Measurements from ENCODE around the gene SLC9A3.

DNA sequence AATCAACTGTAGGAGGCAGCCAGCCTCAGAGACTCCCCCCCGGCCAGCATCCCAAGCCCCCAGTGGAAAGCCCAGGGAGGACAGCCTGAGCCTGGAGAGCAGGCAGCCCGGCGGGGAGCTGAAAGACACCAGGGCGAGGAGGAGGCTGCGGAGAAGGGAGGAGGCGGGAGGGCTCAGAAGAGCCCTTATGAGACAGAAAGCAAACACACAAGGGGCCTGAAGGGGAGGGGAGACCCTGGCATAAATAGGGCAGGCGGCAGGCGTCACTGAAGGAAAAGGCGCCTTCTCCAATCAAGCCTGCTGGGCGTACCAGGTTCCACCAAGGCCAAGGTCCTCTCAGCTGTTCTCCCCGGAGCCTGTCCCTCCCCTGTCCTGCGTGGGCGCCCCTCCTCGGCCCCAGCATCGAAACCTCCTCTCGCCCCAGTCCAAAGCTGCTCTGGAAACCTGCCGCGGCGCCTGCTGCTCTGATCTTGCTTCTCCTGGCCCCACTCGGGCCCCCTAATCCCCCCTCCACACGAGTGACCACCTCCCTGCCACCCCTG lies 1.3 kb downstream of the SLC9A3 start:
- TF ChIP-seq, protein P1, sequence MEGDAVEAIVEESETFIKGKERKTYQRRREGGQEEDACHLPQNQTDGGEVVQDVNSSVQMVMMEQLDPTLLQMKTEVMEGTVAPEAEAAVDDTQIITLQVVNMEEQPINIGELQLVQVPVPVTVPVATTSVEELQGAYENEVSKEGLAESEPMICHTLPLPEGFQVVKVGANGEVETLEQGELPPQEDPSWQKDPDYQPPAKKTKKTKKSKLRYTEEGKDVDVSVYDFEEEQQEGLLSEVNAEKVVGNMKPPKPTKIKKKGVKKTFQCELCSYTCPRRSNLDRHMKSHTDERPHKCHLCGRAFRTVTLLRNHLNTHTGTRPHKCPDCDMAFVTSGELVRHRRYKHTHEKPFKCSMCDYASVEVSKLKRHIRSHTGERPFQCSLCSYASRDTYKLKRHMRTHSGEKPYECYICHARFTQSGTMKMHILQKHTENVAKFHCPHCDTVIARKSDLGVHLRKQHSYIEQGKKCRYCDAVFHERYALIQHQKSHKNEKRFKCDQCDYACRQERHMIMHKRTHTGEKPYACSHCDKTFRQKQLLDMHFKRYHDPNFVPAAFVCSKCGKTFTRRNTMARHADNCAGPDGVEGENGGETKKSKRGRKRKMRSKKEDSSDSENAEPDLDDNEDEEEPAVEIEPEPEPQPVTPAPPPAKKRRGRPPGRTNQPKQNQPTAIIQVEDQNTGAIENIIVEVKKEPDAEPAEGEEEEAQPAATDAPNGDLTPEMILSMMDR (IDR thresholded peaks at IDR 0.05) = no peak
- TF ChIP-seq POLR2A (IDR thresholded peaks at IDR 0.05) (peak; percentile 43), POLR2AphosphoS5 (IDR thresholded peaks at IDR 0.05) (peak in 2 of 3 donors; percentile 5 to 45), EP300 (IDR thresholded peaks at IDR 0.05; ENCODE audit: low read depth) (no peak)

Data from transverse colon (tissue), 4 donors.